ENCODE results near the gene LRMDA.

- TF ChIP-seq CTCF (conservative IDR thresholded peaks at IDR 0.05; ENCODE audit: low read length) (no peak), EZH2phosphoT487 (IDR thresholded peaks at IDR 0.05; ENCODE audit: borderline replicate concordance) (no peak)
These were observed 79.6 kb downstream of the LRMDA start for GRCh38 chr10:75511011-75511410.

Data from Loucy (cell line).